ENCODE results near the gene ARRDC2. TPM values are rescaled to one million over a fixed set of nuclear protein-coding genes. Genes with fewer than 3 reads are reported as not detected.

The ARRDC2 gene
- total and polyA plus RNA-seq, 10 of the 15 experiments (the other 5 are each of a cell fraction or from before 2014, with no cell fraction given): 0.48 to 10.1 (median 4.8) TPM

DNA sequence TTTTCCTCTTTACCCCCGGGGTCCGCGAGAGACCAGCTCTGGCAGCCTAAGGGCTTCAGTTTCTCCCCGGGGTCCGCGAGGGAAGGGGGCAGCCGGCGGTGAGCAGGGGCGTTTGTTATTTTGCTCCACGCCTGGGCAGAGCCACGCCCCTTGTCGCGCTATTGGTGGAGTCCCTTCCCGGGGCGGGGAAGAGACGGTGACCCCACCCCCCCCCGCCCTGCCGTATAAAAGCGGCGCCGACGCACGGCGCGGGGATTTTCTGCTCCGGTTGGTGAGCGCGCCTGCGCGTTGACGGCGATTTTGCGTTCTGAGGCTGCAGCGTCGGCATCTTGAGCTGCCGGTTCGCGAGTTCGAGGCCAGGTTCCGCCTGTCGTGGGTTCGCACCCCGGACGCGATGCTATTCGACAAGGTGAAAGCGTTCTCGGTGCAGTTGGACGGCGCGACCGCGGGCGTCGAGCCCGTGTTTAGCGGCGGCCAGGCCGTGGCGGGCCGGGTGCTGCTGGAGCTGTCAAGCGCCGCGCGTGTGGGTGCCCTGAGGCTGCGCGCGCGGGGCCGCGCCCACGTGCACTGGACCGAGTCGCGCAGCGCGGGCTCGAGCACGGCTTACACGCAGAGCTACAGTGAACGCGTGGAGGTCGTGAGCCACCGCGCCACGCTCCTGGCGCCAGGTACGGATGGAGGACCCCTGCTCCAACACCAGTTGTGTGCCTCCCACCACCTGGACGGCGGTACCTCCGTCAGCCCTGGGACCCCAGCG lies at the start of gene ARRDC2 (continued):
- TF ChIP-seq CTCF (IDR thresholded peaks at IDR 0.05 in 2 of 3, conservative IDR thresholded peaks at IDR 0.05 in 1 of 3; ENCODE audit: control insufficient read depth in 2 of 3, extremely low read depth in 1 of 3, insufficient read depth in 1 of 3, low read depth in 3 of 3, low read length in 3 of 3): no peak
- TF ChIP-seq ZBTB11 (CRISPR knock-in tag; IDR thresholded peaks at IDR 0.05): no peak
- TF ChIP-seq EED (IDR thresholded peaks at IDR 0.05; ENCODE audit: low read depth): no peak
- TF ChIP-seq RELA (IDR thresholded peaks at IDR 0.05; ENCODE audit: borderline replicate concordance, partially characterized antibody): no peak
- no peak for TF ChIP-seq NR2C2 (IDR thresholded peaks at IDR 0.05; ENCODE audit: borderline replicate concordance, control insufficient read depth, insufficient read length, low read depth)
- TF ChIP-seq NFIC (IDR thresholded peaks at IDR 0.05; ENCODE audit: low read depth, low read length): no peak
- TF ChIP-seq TCF7 (IDR thresholded peaks at IDR 0.05; ENCODE audit: borderline replicate concordance): no peak
- TF ChIP-seq TBL1XR1 (IDR thresholded peaks at IDR 0.05; ENCODE audit: low read depth, low read length): no peak
- TF ChIP-seq KAT2A (conservative IDR thresholded peaks at IDR 0.05; ENCODE audit: control insufficient read depth, low read depth, low read length): no peak
- TF ChIP-seq STAT3 (IDR thresholded peaks at IDR 0.05; ENCODE audit: low read depth, low read length): no peak
- peak; percentile 69; the same call in 1 of the 2 replicates for TF ChIP-seq NFYB (IDR thresholded peaks at IDR 0.05; ENCODE audit: insufficient read depth, low read depth, low read length)
- TF ChIP-seq RUNX3 (IDR thresholded peaks at IDR 0.05; ENCODE audit: low read length): no peak
- no peak for TF ChIP-seq IKZF2 (IDR thresholded peaks at IDR 0.05)
- TF ChIP-seq, protein P1, sequence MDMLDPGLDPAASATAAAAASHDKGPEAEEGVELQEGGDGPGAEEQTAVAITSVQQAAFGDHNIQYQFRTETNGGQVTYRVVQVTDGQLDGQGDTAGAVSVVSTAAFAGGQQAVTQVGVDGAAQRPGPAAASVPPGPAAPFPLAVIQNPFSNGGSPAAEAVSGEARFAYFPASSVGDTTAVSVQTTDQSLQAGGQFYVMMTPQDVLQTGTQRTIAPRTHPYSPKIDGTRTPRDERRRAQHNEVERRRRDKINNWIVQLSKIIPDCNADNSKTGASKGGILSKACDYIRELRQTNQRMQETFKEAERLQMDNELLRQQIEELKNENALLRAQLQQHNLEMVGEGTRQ (IDR thresholded peaks at IDR 0.05; ENCODE audit: borderline replicate concordance, low read depth, low read length): no peak
- no peak for TF ChIP-seq CHD4 (IDR thresholded peaks at IDR 0.05)
- TF ChIP-seq POLR2A (IDR thresholded peaks at IDR 0.05; ENCODE audit: low read depth, low read length): peak; percentile 77
- TF ChIP-seq DPF2 (IDR thresholded peaks at IDR 0.05): peak; percentile 54; the same call in 1 of the 2 replicates
- TF ChIP-seq TCF3 (IDR thresholded peaks at IDR 0.05; ENCODE audit: borderline replicate concordance, insufficient read depth, low read depth, low read length): no peak
- TF ChIP-seq TCF12 (IDR thresholded peaks at IDR 0.05; ENCODE audit: low read depth, low read length): 0 out of 2 replicates have a peak, but pooled peaks have one; percentile 8
- TF ChIP-seq ZNF217 (IDR thresholded peaks at IDR 0.05): peak; percentile 92
- no peak for TF ChIP-seq ATF2 (IDR thresholded peaks at IDR 0.05; ENCODE audit: low read length)

All from GM12878 (cell line).